ENCODE data around the gene SEMA5B. TPM values are rescaled to one million over a fixed set of nuclear protein-coding genes. Genes with fewer than 3 reads are reported as not detected.

The SEMA5B gene
- total RNA-seq, 1 donor from 2014 or later, result 61.1 TPM

DNA sequence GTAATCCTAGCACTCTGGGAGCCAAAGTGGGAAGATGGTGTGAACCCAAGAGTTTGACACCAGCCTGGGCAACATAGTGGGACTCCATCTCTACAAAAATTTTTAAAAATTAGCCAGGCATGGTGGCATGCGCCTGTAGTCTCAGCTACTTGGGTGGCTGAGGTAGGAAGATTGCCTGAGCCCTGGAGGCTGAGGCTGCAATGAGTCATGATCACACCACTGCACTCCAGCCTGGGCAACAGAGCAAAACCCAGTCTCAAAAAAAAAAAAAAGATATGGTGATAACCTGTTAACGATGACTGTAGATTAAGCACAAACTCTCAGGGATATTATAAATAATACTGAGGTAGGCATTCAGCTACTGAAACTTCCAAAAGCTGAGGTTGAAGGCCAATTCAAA, 125.2 kb downstream of the SEMA5B start:
- Mint-ChIP-seq H3K27ac (ENCODE audit: unreplicated experiment) (no peak overlapping the region), H3K27me3 (ENCODE audit: unreplicated experiment) (peaks cover 2% of the 10 kb centered on the region)

DNA sequence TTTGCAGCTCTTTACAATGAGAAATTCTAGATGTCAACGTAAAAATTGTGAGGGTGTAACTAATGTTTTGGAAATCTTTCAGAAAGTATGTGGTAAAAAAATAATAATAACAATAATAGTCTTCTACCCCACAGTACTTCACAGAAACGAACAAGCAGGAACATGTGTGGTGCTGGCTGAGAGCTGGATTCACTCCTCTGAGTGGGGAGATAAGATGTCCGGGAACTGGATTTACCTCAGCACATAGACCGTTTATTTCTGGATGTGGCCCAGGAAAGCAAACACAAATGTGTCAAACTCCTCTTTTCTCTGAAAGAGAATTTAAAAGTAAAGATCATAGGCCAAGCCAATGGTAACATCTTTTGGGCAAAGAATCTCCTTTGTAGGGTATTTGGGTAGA, 129.3 kb downstream of the SEMA5B start:
- Mint-ChIP-seq H3K36me3 (ENCODE audit: unreplicated experiment) (no peaks in the 10 kb centered on the region), H3K4me1 (ENCODE audit: low read depth, unreplicated experiment) (peaks cover 34% of the 10 kb centered on the region), H3K27me3 (ENCODE audit: unreplicated experiment) (peaks cover 2% of the 10 kb centered on the region), H3K9me3 (ENCODE audit: unreplicated experiment) (peaks cover 13% of the 10 kb centered on the region), H3K4me3 (ENCODE audit: unreplicated experiment) (no peak overlapping the region), H3K27ac (ENCODE audit: unreplicated experiment) (no peak overlapping the region)
- no peak for DNase-seq
- TF ChIP-seq, protein P1, sequence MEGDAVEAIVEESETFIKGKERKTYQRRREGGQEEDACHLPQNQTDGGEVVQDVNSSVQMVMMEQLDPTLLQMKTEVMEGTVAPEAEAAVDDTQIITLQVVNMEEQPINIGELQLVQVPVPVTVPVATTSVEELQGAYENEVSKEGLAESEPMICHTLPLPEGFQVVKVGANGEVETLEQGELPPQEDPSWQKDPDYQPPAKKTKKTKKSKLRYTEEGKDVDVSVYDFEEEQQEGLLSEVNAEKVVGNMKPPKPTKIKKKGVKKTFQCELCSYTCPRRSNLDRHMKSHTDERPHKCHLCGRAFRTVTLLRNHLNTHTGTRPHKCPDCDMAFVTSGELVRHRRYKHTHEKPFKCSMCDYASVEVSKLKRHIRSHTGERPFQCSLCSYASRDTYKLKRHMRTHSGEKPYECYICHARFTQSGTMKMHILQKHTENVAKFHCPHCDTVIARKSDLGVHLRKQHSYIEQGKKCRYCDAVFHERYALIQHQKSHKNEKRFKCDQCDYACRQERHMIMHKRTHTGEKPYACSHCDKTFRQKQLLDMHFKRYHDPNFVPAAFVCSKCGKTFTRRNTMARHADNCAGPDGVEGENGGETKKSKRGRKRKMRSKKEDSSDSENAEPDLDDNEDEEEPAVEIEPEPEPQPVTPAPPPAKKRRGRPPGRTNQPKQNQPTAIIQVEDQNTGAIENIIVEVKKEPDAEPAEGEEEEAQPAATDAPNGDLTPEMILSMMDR (IDR thresholded peaks at IDR 0.05; ENCODE audit: partially characterized antibody, unreplicated experiment), result no peak

More for the DNA sequence above, 125.2 kb downstream of the SEMA5B start:
- DNase-seq, result no peak
- Mint-ChIP-seq H3K4me1 (ENCODE audit: low read depth, unreplicated experiment) (peaks cover 10% of the 10 kb centered on the region), H3K9me3 (ENCODE audit: unreplicated experiment) (peaks cover 7% of the 10 kb centered on the region), H3K36me3 (ENCODE audit: unreplicated experiment) (peaks cover 14% of the 10 kb centered on the region), H3K4me3 (ENCODE audit: unreplicated experiment) (no peak overlapping the region)
- TF ChIP-seq, protein P1 (IDR thresholded peaks at IDR 0.05; ENCODE audit: partially characterized antibody, unreplicated experiment), result no peak

DNA sequence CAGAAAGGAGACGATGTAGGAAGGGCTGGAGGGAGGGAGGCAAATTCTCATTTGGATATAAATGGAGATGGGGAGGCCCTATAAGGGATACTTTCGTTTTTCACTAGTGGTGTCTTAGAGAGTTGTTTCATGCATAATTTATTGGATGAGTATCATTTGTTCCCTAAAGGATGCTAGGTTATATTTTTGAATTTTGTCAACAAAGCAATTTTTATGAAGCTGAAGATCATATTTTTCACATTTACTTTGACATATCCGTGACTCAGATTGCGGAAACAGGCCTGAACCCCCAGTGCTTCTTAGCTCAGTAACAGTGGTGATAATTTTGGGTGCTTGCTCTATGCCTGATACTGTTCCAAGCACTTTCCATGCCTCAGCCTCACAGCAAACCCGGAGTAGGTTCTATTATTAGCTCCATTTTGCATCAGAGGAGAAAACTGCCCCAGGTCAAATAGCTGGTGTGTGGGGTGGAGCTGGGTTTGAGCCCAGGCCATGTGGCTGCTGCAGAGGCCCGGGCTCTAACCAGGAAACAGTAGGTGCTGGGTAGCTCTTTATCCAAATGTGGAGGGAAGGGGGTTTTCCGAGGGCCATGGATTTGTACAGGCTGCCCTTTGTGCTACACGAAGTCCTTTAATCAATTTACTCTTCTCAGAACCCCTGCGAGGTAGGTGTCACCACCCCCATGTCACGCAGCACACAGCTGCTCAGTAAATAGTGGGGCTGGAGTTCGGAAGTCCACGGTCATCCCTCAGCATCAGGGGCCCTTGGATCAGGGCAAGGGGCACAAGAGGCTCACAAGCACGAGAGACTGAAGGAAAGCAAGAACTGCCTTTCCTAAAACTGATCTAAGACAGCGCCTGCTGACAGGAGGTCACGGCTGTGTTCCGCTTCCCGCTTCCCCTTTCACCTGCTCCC, 133.6 kb downstream of the SEMA5B start:
- peaks cover 8% of the 10 kb centered on the region for H3K9me3 Mint-ChIP-seq (ENCODE audit: unreplicated experiment)
- no peaks in the 10 kb centered on the region for H3K27me3 Mint-ChIP-seq (ENCODE audit: unreplicated experiment)
- TF ChIP-seq, protein P1 (IDR thresholded peaks at IDR 0.05; ENCODE audit: partially characterized antibody, unreplicated experiment), result no peak
- peak overlapping the region; percentile 2 for H3K4me3 Mint-ChIP-seq (ENCODE audit: unreplicated experiment)
- H3K4me1 Mint-ChIP-seq (ENCODE audit: low read depth, unreplicated experiment), result peaks cover 55% of the 10 kb centered on the region
- no peak for DNase-seq
- no peaks in the 10 kb centered on the region for H3K36me3 Mint-ChIP-seq (ENCODE audit: unreplicated experiment)
- H3K27ac Mint-ChIP-seq (ENCODE audit: unreplicated experiment), result peak overlapping the region; percentile 6

DNA sequence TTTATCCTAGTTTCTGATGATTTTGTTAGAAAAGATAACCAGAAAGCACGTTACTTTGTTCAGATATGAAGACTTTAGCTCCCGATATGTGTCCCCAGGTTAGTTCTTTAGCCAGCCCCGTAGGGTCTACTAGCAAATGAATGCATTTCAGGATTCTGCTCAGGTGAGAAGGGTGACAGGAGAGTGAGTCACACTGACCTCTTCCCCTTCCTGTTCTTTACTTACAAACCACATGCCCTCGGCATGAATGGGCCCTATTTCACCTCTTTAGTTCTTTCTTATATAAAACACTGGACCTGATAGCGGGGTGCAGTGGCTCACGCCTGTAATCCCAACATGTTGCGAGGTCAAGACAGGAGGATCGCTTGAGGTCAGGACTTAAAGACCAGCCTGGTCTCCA, 134.3 kb downstream of the SEMA5B start:
- Mint-ChIP-seq H3K27ac (ENCODE audit: unreplicated experiment) (peak overlapping the region; percentile 6), H3K9me3 (ENCODE audit: unreplicated experiment) (peaks cover 8% of the 10 kb centered on the region), H3K4me1 (ENCODE audit: low read depth, unreplicated experiment) (peaks cover 59% of the 10 kb centered on the region), H3K27me3 (ENCODE audit: unreplicated experiment) (no peaks in the 10 kb centered on the region), H3K4me3 (ENCODE audit: unreplicated experiment) (no peak overlapping the region), H3K36me3 (ENCODE audit: unreplicated experiment) (no peaks in the 10 kb centered on the region)
- no peak for DNase-seq
- TF ChIP-seq, protein P1 (IDR thresholded peaks at IDR 0.05; ENCODE audit: partially characterized antibody, unreplicated experiment), result no peak

Measured in glutamatergic neuron (in vitro differentiated cells).